Measurements from ENCODE around the gene MAN2B1.
A peak's percentile ranks its signal among the peaks of the same experiment; 100 is the strongest.

The MAN2B1 gene

GRCh38 chr19:12611361-12611699 lies 55.2 kb downstream of the MAN2B1 start:
- DNase-seq (ENCODE audit: low read depth), result no peak

GRCh38 chr19:12610540-12611360 lies 55.8 kb downstream of the MAN2B1 start, which contains the start of the genes ZNF490 and ZNF791:
TSS of gene ZNF490 (minus strand) at chr19:12610813. CDS start at chr19:12610680, 133 bp downstream.
TSS of gene ZNF791 (plus strand) at chr19:12610920. CDS start at chr19:12611080, 160 bp downstream.
- DNase-seq (ENCODE audit: low read depth), result peak; percentile 85

GRCh38 chr19:12607631-12608030 lies 58.9 kb downstream of the MAN2B1 start:
- DNase-seq (ENCODE audit: low read depth), result no peak

GRCh38 chr19:12606796-12607195 lies 59.7 kb downstream of the MAN2B1 start:
- no peak for DNase-seq (ENCODE audit: low read depth)

- no peak for DNase-seq (ENCODE audit: low read depth)
These were observed 62.8 kb downstream of the MAN2B1 start for GRCh38 chr19:12603714-12604113.

- DNase-seq (ENCODE audit: low read depth), result no peak
These were observed 68.9 kb downstream of the MAN2B1 start for GRCh38 chr19:12597594-12597993.

- no peak for DNase-seq (ENCODE audit: low read depth)
These were observed 69.5 kb downstream of the MAN2B1 start for GRCh38 chr19:12596927-12597548.
